HCT116 (cell line): ENCODE results near the gene PARP12.

ENCODE experiments used
- POLR2AphosphoS5 ChIP-seq: IDR thresholded peaks from 2 replicates; pipeline ENCODE4 v1.6.1; 2011; ENCODE audit warnings: mild to moderate bottlenecking, low read depth, low read length, moderate library complexity
- SP1 ChIP-seq: IDR thresholded peaks from 2 replicates; pipeline ENCODE4 v1.6.1; 2012; ENCODE audit warnings: low read depth
- TF ChIP-seq, protein P1 (sequence below), 3 experiments: fragments of 200-600 bp in 1 of 3; sonication (generic) in 1 of 3; IDR thresholded peaks in 2 of 3; conservative IDR thresholded peaks in 1 of 3; 2 replicates each; pipeline ENCODE4 v1.5.1; 2012 to 2017; ENCODE audit warnings: low read depth in 2 of 3, low read length in 2 of 3, antibody characterized with exemption in 1 of 3, borderline replicate concordance in 1 of 3, control low read depth in 1 of 3, mild to moderate bottlenecking in 1 of 3, mixed read lengths in 1 of 3, mixed run types in 1 of 3, moderate library complexity in 1 of 3; ENCODE audit not compliant: insufficient read depth in 1 of 3
- TF ChIP-seq, protein P2 (sequence below): IDR thresholded peaks from 2 replicates; pipeline ENCODE4 v1.6.1; 2012

DNA sequence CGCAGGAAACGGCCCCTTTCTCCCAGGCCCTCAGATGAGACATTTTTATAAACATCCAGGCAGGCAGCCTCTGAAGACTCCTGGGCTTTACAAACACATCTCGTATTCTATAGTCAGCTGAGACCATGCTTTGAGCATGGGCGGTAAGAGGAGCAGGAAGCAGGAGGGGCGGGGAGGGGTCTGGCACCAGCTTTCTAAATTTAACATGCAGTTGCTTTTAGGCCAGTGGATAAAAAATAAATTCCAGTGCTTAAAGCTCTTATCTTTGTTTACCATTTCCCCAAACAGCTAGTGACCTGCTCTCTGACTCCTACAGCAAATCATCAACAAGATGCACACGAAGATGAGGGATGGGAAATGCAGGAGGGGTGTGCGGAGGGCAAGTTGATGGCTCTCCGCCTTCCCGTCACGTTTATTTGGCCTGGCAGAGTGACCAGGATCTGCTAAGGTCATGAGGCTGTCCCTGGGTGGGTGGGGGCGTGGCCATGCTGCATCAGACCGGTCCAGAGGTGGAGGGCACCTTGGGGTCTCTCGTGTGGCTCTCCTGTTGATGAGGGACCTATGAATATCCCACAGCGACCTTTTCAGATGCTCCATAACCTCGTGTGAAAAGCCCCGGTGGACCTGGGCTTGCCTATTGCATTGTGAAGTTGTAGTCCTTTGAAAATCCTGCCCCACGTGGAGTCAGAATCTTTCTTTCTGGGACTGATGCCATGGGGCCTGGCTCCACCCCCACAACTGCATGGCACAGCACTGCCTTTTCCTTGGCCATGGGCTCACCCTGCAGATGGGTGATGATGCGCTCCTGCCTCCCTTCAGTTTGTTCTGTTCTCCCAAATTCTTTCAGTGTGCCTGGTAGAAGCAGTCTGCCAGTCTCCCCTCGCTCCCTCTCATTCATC is 67.5 kb downstream of the PARP12 start:
- TF ChIP-seq POLR2AphosphoS5 (no peak), SP1 (no peak)
- TF ChIP-seq, protein P1, sequence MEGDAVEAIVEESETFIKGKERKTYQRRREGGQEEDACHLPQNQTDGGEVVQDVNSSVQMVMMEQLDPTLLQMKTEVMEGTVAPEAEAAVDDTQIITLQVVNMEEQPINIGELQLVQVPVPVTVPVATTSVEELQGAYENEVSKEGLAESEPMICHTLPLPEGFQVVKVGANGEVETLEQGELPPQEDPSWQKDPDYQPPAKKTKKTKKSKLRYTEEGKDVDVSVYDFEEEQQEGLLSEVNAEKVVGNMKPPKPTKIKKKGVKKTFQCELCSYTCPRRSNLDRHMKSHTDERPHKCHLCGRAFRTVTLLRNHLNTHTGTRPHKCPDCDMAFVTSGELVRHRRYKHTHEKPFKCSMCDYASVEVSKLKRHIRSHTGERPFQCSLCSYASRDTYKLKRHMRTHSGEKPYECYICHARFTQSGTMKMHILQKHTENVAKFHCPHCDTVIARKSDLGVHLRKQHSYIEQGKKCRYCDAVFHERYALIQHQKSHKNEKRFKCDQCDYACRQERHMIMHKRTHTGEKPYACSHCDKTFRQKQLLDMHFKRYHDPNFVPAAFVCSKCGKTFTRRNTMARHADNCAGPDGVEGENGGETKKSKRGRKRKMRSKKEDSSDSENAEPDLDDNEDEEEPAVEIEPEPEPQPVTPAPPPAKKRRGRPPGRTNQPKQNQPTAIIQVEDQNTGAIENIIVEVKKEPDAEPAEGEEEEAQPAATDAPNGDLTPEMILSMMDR (IDR thresholded peaks at IDR 0.05 in 2 of 3, conservative IDR thresholded peaks at IDR 0.05 in 1 of 3; ENCODE audit: borderline replicate concordance in 1 of 3, insufficient read depth in 1 of 3, low read depth in 2 of 3, low read length in 2 of 3) = no peak
- TF ChIP-seq, protein P2, sequence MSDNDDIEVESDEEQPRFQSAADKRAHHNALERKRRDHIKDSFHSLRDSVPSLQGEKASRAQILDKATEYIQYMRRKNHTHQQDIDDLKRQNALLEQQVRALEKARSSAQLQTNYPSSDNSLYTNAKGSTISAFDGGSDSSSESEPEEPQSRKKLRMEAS = no peak
